Measurements from ENCODE around the gene KRTAP5-8. TPM values are rescaled to one million over a fixed set of nuclear protein-coding genes. Genes with fewer than 3 reads are reported as not detected.

The KRTAP5-8 gene
- total and polyA plus RNA-seq, 2 of the 4 experiments (the other 2 are of a cell fraction), result 0.07 TPM; not detected in 1

DNA sequence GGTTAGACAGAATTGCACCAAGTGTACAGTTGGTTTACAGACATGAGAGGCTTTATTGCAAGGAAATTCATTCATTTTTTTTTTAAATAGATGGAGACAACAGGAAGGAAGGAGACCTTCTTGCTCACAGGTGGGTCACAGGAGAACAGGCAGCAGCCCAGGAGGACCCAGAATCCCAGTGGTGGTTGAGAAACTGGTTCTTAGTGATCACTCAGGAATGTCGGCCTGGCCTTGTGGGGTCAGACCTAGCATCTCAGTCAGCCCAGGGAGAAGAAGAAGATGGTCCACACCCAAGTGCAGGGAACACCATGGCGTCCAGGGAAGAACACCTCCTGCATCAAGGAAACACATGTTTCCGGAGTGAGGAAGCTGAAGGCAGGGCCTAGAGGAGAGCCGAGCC, 44.0 kb downstream of the KRTAP5-8 start:
- Histone ChIP-seq H4K91ac (ENCODE audit: insufficient read depth, low read depth, low read length) (no peak overlapping the region), H3K9ac (ENCODE audit: low read depth, low read length) (no peak overlapping the region), H2AK5ac (ENCODE audit: low read depth, low read length) (no peak overlapping the region), H2BK120ac (ENCODE audit: low read depth, low read length) (no peak overlapping the region), H3K79me1 (ENCODE audit: low read depth in 1 of 2, low read length in 2 of 2) (no peaks in the 10 kb centered on the region), H4K20me1 (ENCODE audit: insufficient read depth, low read length) (no peaks in the 10 kb centered on the region), H2BK5ac (ENCODE audit: low read depth, low read length, poor library complexity, severe bottlenecking) (no peak overlapping the region), H3K9me1 (ENCODE audit: insufficient read depth, low read length) (no peaks in the 10 kb centered on the region), H3K14ac (replicated peaks; ENCODE audit: low read depth, low read length) (no peak overlapping the region), H3K23ac (ENCODE audit: low read depth, low read length) (no peak overlapping the region), H3K18ac (ENCODE audit: low read depth, low read length) (no peak overlapping the region), H3K4ac (ENCODE audit: low read depth, low read length) (no peak overlapping the region), H3K9me3 (ENCODE audit: control insufficient read depth, insufficient read depth, low read length) (no peaks in the 10 kb centered on the region), H3K4me3 (ENCODE audit: insufficient read depth, low read depth, low read length) (no peak overlapping the region), H2BK20ac (ENCODE audit: low read depth, low read length) (no peak overlapping the region), H2BK15ac (ENCODE audit: low read depth, low read length) (no peak overlapping the region), H3K27ac (ENCODE audit: insufficient read depth, low read length) (no peak overlapping the region), H3K4me2 (ENCODE audit: low read depth, low read length) (no peak overlapping the region), H3K4me1 (ENCODE audit: control insufficient read depth, insufficient read depth, low read length) (no peaks in the 10 kb centered on the region), H4K8ac (ENCODE audit: low read depth in 2 of 2, low read length in 2 of 2) (no peak overlapping the region), H3K56ac (ENCODE audit: extremely low read depth, insufficient read depth, low read length) (no peak overlapping the region), H4K5ac (ENCODE audit: low read depth, low read length) (no peak overlapping the region), H3K36me3 (ENCODE audit: control insufficient read depth, insufficient read depth, low read length) (no peaks in the 10 kb centered on the region), H3K27me3 (ENCODE audit: control insufficient read depth, insufficient read depth, low read length) (peaks cover 11% of the 10 kb centered on the region), H2AK9ac (replicated peaks; ENCODE audit: low read depth, low read length, poor library complexity) (no peak overlapping the region), H2AFZ (replicated peaks; ENCODE audit: low read length, poor library complexity) (no peak overlapping the region)
- CTCF ChIA-PET, result no interaction called here
- ATAC-seq (ENCODE audit: low read depth) (no peak), DNase-seq (no peak)
- TF ChIP-seq RFX5 (IDR thresholded peaks at IDR 0.05; ENCODE audit: low read depth, low read length) (no peak), NFE2L2 (IDR thresholded peaks at IDR 0.05; ENCODE audit: low read depth, low read length) (no peak), RCOR1 (IDR thresholded peaks at IDR 0.05; ENCODE audit: insufficient replicate concordance, low read length) (no peak), POLR2A (IDR thresholded peaks at IDR 0.05; ENCODE audit: low read depth, low read length) (no peak)
- TF ChIP-seq, protein P1, sequence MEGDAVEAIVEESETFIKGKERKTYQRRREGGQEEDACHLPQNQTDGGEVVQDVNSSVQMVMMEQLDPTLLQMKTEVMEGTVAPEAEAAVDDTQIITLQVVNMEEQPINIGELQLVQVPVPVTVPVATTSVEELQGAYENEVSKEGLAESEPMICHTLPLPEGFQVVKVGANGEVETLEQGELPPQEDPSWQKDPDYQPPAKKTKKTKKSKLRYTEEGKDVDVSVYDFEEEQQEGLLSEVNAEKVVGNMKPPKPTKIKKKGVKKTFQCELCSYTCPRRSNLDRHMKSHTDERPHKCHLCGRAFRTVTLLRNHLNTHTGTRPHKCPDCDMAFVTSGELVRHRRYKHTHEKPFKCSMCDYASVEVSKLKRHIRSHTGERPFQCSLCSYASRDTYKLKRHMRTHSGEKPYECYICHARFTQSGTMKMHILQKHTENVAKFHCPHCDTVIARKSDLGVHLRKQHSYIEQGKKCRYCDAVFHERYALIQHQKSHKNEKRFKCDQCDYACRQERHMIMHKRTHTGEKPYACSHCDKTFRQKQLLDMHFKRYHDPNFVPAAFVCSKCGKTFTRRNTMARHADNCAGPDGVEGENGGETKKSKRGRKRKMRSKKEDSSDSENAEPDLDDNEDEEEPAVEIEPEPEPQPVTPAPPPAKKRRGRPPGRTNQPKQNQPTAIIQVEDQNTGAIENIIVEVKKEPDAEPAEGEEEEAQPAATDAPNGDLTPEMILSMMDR (conservative IDR thresholded peaks at IDR 0.05; ENCODE audit: low read depth, low read length), result no peak
- TF ChIP-seq, protein P2, sequence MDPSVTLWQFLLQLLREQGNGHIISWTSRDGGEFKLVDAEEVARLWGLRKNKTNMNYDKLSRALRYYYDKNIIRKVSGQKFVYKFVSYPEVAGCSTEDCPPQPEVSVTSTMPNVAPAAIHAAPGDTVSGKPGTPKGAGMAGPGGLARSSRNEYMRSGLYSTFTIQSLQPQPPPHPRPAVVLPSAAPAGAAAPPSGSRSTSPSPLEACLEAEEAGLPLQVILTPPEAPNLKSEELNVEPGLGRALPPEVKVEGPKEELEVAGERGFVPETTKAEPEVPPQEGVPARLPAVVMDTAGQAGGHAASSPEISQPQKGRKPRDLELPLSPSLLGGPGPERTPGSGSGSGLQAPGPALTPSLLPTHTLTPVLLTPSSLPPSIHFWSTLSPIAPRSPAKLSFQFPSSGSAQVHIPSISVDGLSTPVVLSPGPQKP (IDR thresholded peaks at IDR 0.05; ENCODE audit: borderline replicate concordance, low read depth, low read length), result no peak
- intact Hi-C loops (cut with micrococcal nuclease), result no loop called here
- no CpG with 5 or more reads among the region's 4 CpGs for WGBS, 2 experiments (ENCODE audit: extremely low coverage in 2 of 2, insufficient read length in 1 of 2)
- POLR2A ChIA-PET (ENCODE audit: unreplicated experiment), result no interaction called here
- in situ Hi-C loops (cut with MboI; ENCODE audit: low sequenced_read_pairs), result no loop called here
- dilution Hi-C loops (cut with HindIII; ENCODE audit: low sequenced_read_pairs, unreplicated experiment), result no loop called here
- BruUV-seq (replicated peaks), result no TSS peak
